ENCODE data around the gene SUZ12.

GRCh38 chr17:32009262-32009542 lies 72.4 kb downstream of the SUZ12 start:
- TF ChIP-seq POLR2A (IDR thresholded peaks at IDR 0.05), result no peak
- TF ChIP-seq, protein P1, sequence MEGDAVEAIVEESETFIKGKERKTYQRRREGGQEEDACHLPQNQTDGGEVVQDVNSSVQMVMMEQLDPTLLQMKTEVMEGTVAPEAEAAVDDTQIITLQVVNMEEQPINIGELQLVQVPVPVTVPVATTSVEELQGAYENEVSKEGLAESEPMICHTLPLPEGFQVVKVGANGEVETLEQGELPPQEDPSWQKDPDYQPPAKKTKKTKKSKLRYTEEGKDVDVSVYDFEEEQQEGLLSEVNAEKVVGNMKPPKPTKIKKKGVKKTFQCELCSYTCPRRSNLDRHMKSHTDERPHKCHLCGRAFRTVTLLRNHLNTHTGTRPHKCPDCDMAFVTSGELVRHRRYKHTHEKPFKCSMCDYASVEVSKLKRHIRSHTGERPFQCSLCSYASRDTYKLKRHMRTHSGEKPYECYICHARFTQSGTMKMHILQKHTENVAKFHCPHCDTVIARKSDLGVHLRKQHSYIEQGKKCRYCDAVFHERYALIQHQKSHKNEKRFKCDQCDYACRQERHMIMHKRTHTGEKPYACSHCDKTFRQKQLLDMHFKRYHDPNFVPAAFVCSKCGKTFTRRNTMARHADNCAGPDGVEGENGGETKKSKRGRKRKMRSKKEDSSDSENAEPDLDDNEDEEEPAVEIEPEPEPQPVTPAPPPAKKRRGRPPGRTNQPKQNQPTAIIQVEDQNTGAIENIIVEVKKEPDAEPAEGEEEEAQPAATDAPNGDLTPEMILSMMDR (IDR thresholded peaks at IDR 0.05), result no peak

Measured in esophagus squamous epithelium (tissue), 4 donors.